Body of pancreas (tissue), 4 donors: ENCODE results near the gene NAPA. TPM values are rescaled to one million over a fixed set of nuclear protein-coding genes. Genes with fewer than 3 reads are reported as not detected.
"Not testable (repeated sequence)": the region's sequence is repeated elsewhere in the genome, so short reads cannot be mapped to it uniquely, and the experiment has no call there.

Experiments
- ATAC-seq: fragments of 150-250 bp; one replicate; pipeline ENCODE4 v1.9.1; 2016
- DNase-seq, 4 donors: peaks; one replicate each; pipeline ENCODE4 v3.0.0-alpha.2; 2019
- H3K27ac ChIP-seq, 4 donors: fragments of 200-600 bp; sonication (generic); 1 replicate in 3 of 4; 2 replicates in 1 of 4; pipeline versions ENCODE4 v1.5.1 to v1.6.1; 2016 to 2019; ENCODE audit warnings: mild to moderate bottlenecking in 1 of 4, mixed read lengths in 1 of 4, moderate library complexity in 1 of 4
- H3K27me3 ChIP-seq, 2 donors: fragments of 200-600 bp; sonication (generic); one replicate each; pipeline ENCODE4 v1.6.0; 2016; ENCODE audit warnings: mild to moderate bottlenecking in 1 of 2
- H3K36me3 ChIP-seq, 2 donors: fragments of 200-600 bp; sonication (generic); replicated peaks in 1 of 2; 2 replicates each; pipeline ENCODE4 v1.5.1; 2016; ENCODE audit warnings: low read depth in 2 of 2; ENCODE audit not compliant: insufficient read depth in 1 of 2
- H3K4me1 ChIP-seq: fragments of 200-600 bp; sonication (generic); one replicate; pipeline ENCODE4 v1.6.0; 2016
- H3K4me3 ChIP-seq, 2 donors: fragments of 200-600 bp; sonication (generic); 1 replicate in 1 of 2; 2 replicates in 1 of 2; pipeline ENCODE4 v1.5.1; 2016 to 2019
- H3K9me3 ChIP-seq, 3 donors: fragments of 200-600 bp; sonication (generic); 1 replicate in 2 of 3; 2 replicates in 1 of 3; pipeline ENCODE4 v1.5.1; 2016
- CTCF ChIP-seq, 7 experiments: fragments of 450-650 bp in 4 of 7; fragments of 200-600 bp in 3 of 7; sonication (generic) in 3 of 7; IDR thresholded peaks; one replicate each; pipeline ENCODE4 v1.5.1; 2016 to 2019; ENCODE audit warnings: antibody characterized with exemption in 7 of 7
- POLR2A ChIP-seq, 3 donors: fragments of 450-650 bp; IDR thresholded peaks; one replicate each; pipeline ENCODE4 v1.6.1; 2016; ENCODE audit warnings: antibody characterized with exemption in 3 of 3, mild to moderate bottlenecking in 2 of 3
- WGBS, 2 donors: methylation state at CpG; one replicate each; pipeline ENCODE4 v1.1.5; 2017; 5-methylcytosine and 5-hydroxymethylcytosine counted together
- intact Hi-C: fragments of 100-400 bp; cut with DNase I; formaldehyde crosslinking; loops from one replicate; pipeline ENCODE4 v1.15.1; 2023
- total RNA-seq, 2 donors: library from RNA; depleted of rRNA; stranded (reverse); fragments of >200 nt; gene quantifications; one replicate each; pipeline ENCODE4 v1.1.0, GENCODE V29; 2016

NAPA gene
- total RNA-seq, 2 donors from 2014 or later = 71.5 to 94.9 TPM

- H3K27me3 ChIP-seq = no peaks in the 10 kb centered on the region
- H3K4me1 ChIP-seq = peaks cover 20% of the 10 kb centered on the region
- peaks cover 5 to 15% of the 10 kb centered on the region in 2 donors for H3K36me3 ChIP-seq
- 79 to 85% methylated on average over 8 to 17 of the region's 19 CpGs for WGBS, 2 donors
- H3K9me3 ChIP-seq = no peaks in the 10 kb centered on the region
- H3K27ac ChIP-seq = no peak overlapping the region
- no peak for ATAC-seq
- intact Hi-C loops = no loop called here
- H3K4me3 ChIP-seq = no peak overlapping the region
- DNase-seq = no peak
- TF ChIP-seq POLR2A (IDR thresholded peaks at IDR 0.05) = no peak
- no peak for TF ChIP-seq CTCF (IDR thresholded peaks at IDR 0.05)
Measured at GRCh38 chr19:47487551-47488515, 27.0 kb downstream of the NAPA start.

- no peak for DNase-seq
Measured at GRCh38 chr19:47486900-47487299, 28.0 kb downstream of the NAPA start.

GRCh38 chr19:47486220-47486619 lies 28.6 kb downstream of the NAPA start:
- H3K27me3 ChIP-seq, H3K27ac ChIP-seq, ATAC-seq, H3K4me3 ChIP-seq, intact Hi-C loops, H3K9me3 ChIP-seq, DNase-seq, H3K36me3 ChIP-seq: not testable (repeated sequence)
- H3K4me1 ChIP-seq = peaks cover 20% of the 10 kb centered on the region
- 85 to 91% methylated on average over 13 of the region's 13 CpGs for WGBS, 2 donors

More at GRCh38 chr19:47486900-47487299, 28.0 kb downstream of the NAPA start:
- H3K9me3 ChIP-seq = no peaks in the 10 kb centered on the region
- peaks cover 20% of the 10 kb centered on the region for H3K4me1 ChIP-seq
- 67 to 92% methylated on average over 2 to 9 of the region's 9 CpGs for WGBS, 2 donors
- no peak for ATAC-seq
- H3K27ac ChIP-seq = no peak overlapping the region
- intact Hi-C loops = no loop called here
- peaks cover 5 to 13% of the 10 kb centered on the region in 2 donors for H3K36me3 ChIP-seq
- TF ChIP-seq CTCF (IDR thresholded peaks at IDR 0.05) = no peak
- no peak for TF ChIP-seq POLR2A (IDR thresholded peaks at IDR 0.05)
- no peaks in the 10 kb centered on the region for H3K27me3 ChIP-seq
- no peak overlapping the region for H3K4me3 ChIP-seq

GRCh38 chr19:47485210-47485609 lies 29.7 kb downstream of the NAPA start:
- Histone ChIP-seq H3K27me3 (no peaks in the 10 kb centered on the region), H3K4me1 (peaks cover 20% of the 10 kb centered on the region), H3K9me3 (no peaks in the 10 kb centered on the region), H3K36me3 (peaks cover 5 to 6% of the 10 kb centered on the region in 2 donors), H3K27ac (peak overlapping the region in 2 of 4 donors; percentile 92 to 94), H3K4me3 (no peak overlapping the region)
- intact Hi-C loops = no loop called here
- no peak for TF ChIP-seq CTCF (IDR thresholded peaks at IDR 0.05)
- TF ChIP-seq POLR2A (IDR thresholded peaks at IDR 0.05) = no peak
- DNase-seq (no peak), ATAC-seq (no peak)
- 76 to 93% methylated on average over 6 of the region's 6 CpGs for WGBS, 2 donors

GRCh38 chr19:47483800-47484690 lies 30.8 kb downstream of the NAPA start, which contains the start of gene KPTN:
Gene KPTN, minus strand, starts transcription at chr19:47484219. Its CDS starts 59 bp downstream, at chr19:47484160.
- Histone ChIP-seq H3K4me1 (peaks cover 20% of the 10 kb centered on the region), H3K27ac (peak within 1 kb of the TSS; percentile 77 to 94 (median 88)), H3K36me3 (peaks cover 0 to 5% of the 10 kb centered on the region in 2 donors), H3K9me3 (no peaks in the 10 kb centered on the region), H3K27me3 (no peaks in the 10 kb centered on the region), H3K4me3 (peak within 1 kb of the TSS; percentile 43 to 45)
- TF ChIP-seq POLR2A (IDR thresholded peaks at IDR 0.05) = peak in 2 of 3 donors; percentile 72 to 78
- peak; percentile 82 to 98 (median 93) for TF ChIP-seq CTCF (IDR thresholded peaks at IDR 0.05)
- intact Hi-C loops = no loop called here
- ATAC-seq (peak; percentile 94), DNase-seq (peak; percentile 90)
- WGBS, 2 donors = 1 to 2% methylated on average over 23 to 48 of the region's 57 CpGs
